K562 (cell line): ENCODE data around the gene HECW1.

Experiments
- SMARCA5 ChIP-seq: fragments of 450-650 bp; IDR thresholded peaks from 2 replicates; pipeline ENCODE4 v1.6.1; 2016
- ZKSCAN1 ChIP-seq: fragments of 150-350 bp; IDR thresholded peaks from 2 replicates; pipeline ENCODE4 v1.6.1; 2016; ENCODE audit warnings: low read depth, low read length

GRCh38 chr7:43204081-43204480, 91.6 kb downstream of the HECW1 start:
- TF ChIP-seq ZKSCAN1 (no peak), SMARCA5 (no peak)
